Neural progenitor cell (in vitro differentiated cells): ENCODE results near the gene PRDX3. TPM values are rescaled to one million over a fixed set of nuclear protein-coding genes. Genes with fewer than 3 reads are reported as not detected.
"Not testable (repeated sequence)": the region's sequence is repeated elsewhere in the genome, so short reads cannot be mapped to it uniquely, and the experiment has no call there.

Source experiments
- DNase-seq: peaks from one replicate; pipeline ENCODE4 v3.0.0-alpha.2; 2016; ENCODE audit warnings: low spot score
- H2AFZ ChIP-seq: fragments of 200-600 bp; sonication (generic); replicated peaks from 2 replicates; pipeline ENCODE4 v1.6.1; 2016; ENCODE audit warnings: antibody characterized with exemption
- H3F3A ChIP-seq: fragments of 200-600 bp; sonication (generic); 2 replicates; pipeline ENCODE4 v1.6.1; 2016; ENCODE audit warnings: antibody characterized with exemption, low read depth
- H3K27ac ChIP-seq: fragments of 200-600 bp; sonication (generic); 2 replicates; pipeline ENCODE4 v1.5.1; 2016; ENCODE audit warnings: mild to moderate bottlenecking
- H3K27me3 ChIP-seq: fragments of 200-600 bp; sonication (generic); 2 replicates; pipeline ENCODE4 v1.6.1; 2016; ENCODE audit warnings: mild to moderate bottlenecking, moderate library complexity
- H3K36me3 ChIP-seq: fragments of 200-600 bp; sonication (generic); 2 replicates; pipeline ENCODE4 v1.5.1; 2016
- H3K4me1 ChIP-seq: fragments of 200-600 bp; sonication (generic); 2 replicates; pipeline ENCODE4 v1.6.1; 2016; ENCODE audit warnings: mixed run types
- H3K4me2 ChIP-seq: fragments of 200-600 bp; sonication (generic); 2 replicates; pipeline ENCODE4 v1.6.1; 2016
- H3K4me3 ChIP-seq: fragments of 200-600 bp; sonication (generic); 2 replicates; pipeline ENCODE4 v1.5.1; 2016
- H3K79me2 ChIP-seq: fragments of 200-600 bp; sonication (generic); 2 replicates; pipeline ENCODE4 v1.6.1; 2016; ENCODE audit warnings: low read depth
- H3K9ac ChIP-seq: fragments of 200-600 bp; sonication (generic); 2 replicates; pipeline ENCODE4 v1.6.1; 2016
- H3K9me3 ChIP-seq: fragments of 200-600 bp; sonication (generic); 2 replicates; pipeline ENCODE4 v1.5.1; 2016; ENCODE audit warnings: low read depth
- H4K20me1 ChIP-seq: fragments of 200-600 bp; sonication (generic); 2 replicates; pipeline ENCODE4 v1.6.1; 2016; ENCODE audit warnings: low read depth
- H3K27ac Mint-ChIP-seq: 3 replicates; pipeline ENCODE4 v1.8.0; 2021; ENCODE audit warnings: mixed read lengths
- H3K27me3 Mint-ChIP-seq: 2 replicates; pipeline ENCODE4 v1.8.0; 2022; ENCODE audit warnings: low read depth, mild to moderate bottlenecking, inconsistent platforms, moderate library complexity, mixed read lengths; ENCODE audit not compliant: insufficient read depth
- H3K36me3 Mint-ChIP-seq: 3 replicates; pipeline ENCODE4 v1.8.0; 2021; ENCODE audit warnings: mixed read lengths
- H3K4me1 Mint-ChIP-seq: 3 replicates; pipeline ENCODE4 v1.8.0; 2021; ENCODE audit warnings: mixed read lengths
- H3K4me3 Mint-ChIP-seq: 3 replicates; pipeline ENCODE4 v1.8.0; 2021; ENCODE audit warnings: mild to moderate bottlenecking, moderate library complexity, mixed read lengths
- H3K9me3 Mint-ChIP-seq: 3 replicates; pipeline ENCODE4 v1.8.0; 2020; ENCODE audit warnings: mixed read lengths
- EZH2 ChIP-seq: fragments of 200-600 bp; sonication (generic); IDR thresholded peaks from 2 replicates; pipeline ENCODE4 v1.6.1; 2017; ENCODE audit warnings: antibody characterized with exemption, mild to moderate bottlenecking, moderate library complexity
- EZH2phosphoT487 ChIP-seq: fragments of 200-600 bp; sonication (generic); IDR thresholded peaks from 2 replicates; pipeline ENCODE4 v1.6.1; 2017; ENCODE audit warnings: antibody characterized with exemption
- total RNA-seq: library from RNA; depleted of rRNA; stranded (reverse); fragments of >200 nt; gene quantifications from 2 replicates; pipeline ENCODE4 v1.2.3, GENCODE V29; 2015; ENCODE audit warnings: low replicate concordance
- TF ChIP-seq, protein P1 (sequence below): fragments of 200-600 bp; sonication (generic); IDR thresholded peaks from 2 replicates; pipeline ENCODE4 v1.5.1; 2017; ENCODE audit warnings: antibody characterized with exemption, mild to moderate bottlenecking

Gene PRDX3
- total RNA-seq, 1 donor from 2014 or later, result 405 TPM

DNA sequence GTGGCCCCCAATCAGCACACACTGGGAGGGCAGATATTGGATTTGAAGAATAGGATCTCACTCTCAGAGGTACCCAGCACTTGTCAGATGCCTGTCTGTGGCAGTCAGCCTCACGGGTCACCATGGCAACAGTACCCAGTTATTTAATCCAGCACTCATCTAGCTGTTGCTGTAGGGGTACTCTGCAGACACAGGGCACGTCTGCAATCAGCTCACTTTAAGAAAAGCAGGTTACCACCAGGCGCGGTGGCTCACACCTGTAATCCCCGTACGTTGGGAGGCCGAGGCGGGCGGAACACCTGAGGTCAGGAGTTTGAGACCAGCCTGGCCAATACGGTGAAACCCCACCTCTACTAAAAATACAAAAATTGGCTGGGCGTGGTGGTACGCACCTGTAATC lies 25.0 kb downstream of the PRDX3 start:
- H3K4me1 Mint-ChIP-seq, result no peaks in the 10 kb centered on the region
- TF ChIP-seq EZH2 (no peak), EZH2phosphoT487 (no peak)
- TF ChIP-seq, protein P1, sequence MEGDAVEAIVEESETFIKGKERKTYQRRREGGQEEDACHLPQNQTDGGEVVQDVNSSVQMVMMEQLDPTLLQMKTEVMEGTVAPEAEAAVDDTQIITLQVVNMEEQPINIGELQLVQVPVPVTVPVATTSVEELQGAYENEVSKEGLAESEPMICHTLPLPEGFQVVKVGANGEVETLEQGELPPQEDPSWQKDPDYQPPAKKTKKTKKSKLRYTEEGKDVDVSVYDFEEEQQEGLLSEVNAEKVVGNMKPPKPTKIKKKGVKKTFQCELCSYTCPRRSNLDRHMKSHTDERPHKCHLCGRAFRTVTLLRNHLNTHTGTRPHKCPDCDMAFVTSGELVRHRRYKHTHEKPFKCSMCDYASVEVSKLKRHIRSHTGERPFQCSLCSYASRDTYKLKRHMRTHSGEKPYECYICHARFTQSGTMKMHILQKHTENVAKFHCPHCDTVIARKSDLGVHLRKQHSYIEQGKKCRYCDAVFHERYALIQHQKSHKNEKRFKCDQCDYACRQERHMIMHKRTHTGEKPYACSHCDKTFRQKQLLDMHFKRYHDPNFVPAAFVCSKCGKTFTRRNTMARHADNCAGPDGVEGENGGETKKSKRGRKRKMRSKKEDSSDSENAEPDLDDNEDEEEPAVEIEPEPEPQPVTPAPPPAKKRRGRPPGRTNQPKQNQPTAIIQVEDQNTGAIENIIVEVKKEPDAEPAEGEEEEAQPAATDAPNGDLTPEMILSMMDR, result no peak
- H3K36me3 ChIP-seq, result no peaks in the 10 kb centered on the region

DNA sequence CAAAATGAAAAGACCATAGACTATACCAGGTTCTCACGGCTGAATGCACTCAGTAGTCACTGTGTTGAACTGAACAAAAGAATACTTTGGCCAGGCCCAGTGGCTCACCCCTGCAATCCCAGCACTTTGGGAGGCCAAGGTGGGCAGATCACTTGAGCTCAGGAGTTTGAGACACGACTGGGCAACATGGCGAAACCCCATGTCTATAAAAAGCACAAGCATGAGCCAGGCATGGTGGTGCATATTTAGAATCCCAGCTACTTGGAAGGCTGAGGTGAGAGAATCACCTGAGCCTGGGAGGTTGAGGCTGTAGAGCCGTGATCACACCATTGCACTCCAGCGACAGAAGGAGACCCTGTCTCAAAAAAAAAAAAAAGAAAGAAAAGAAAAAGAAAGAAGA lies 25.6 kb downstream of the PRDX3 start:
- H3K27me3 ChIP-seq, result no peaks in the 10 kb centered on the region
- no peaks in the 10 kb centered on the region for H3K9me3 Mint-ChIP-seq
- no peak overlapping the region for H2AFZ ChIP-seq
- DNase-seq, result no peak
- peaks cover 2% of the 10 kb centered on the region for H3K27me3 Mint-ChIP-seq
- no peaks in the 10 kb centered on the region for H3K79me2 ChIP-seq
- H3K4me1 Mint-ChIP-seq, result no peaks in the 10 kb centered on the region
- H3K9ac ChIP-seq, result no peak overlapping the region
- TF ChIP-seq, protein P1, result no peak
- TF ChIP-seq EZH2, result no peak
- no peak for TF ChIP-seq EZH2phosphoT487
- H3K4me1 ChIP-seq, result no peaks in the 10 kb centered on the region
- no peak overlapping the region for H3K4me3 ChIP-seq
- H3K4me2 ChIP-seq, result no peak overlapping the region
- no peaks in the 10 kb centered on the region for H3K9me3 ChIP-seq
- peaks cover 15% of the 10 kb centered on the region for H3K36me3 Mint-ChIP-seq
- no peaks in the 10 kb centered on the region for H3F3A ChIP-seq
- no peaks in the 10 kb centered on the region for H3K36me3 ChIP-seq
- H3K4me3 Mint-ChIP-seq, result no peak overlapping the region
- H3K27ac Mint-ChIP-seq, result no peak overlapping the region
- no peak overlapping the region for H3K27ac ChIP-seq
- no peaks in the 10 kb centered on the region for H4K20me1 ChIP-seq

More for the DNA sequence above, 25.0 kb downstream of the PRDX3 start:
- Mint-ChIP-seq H3K4me3 (no peak overlapping the region), H3K36me3 (peaks cover 15% of the 10 kb centered on the region), H3K27ac (no peak overlapping the region), H3K27me3 (peaks cover 2% of the 10 kb centered on the region), H3K9me3 (no peaks in the 10 kb centered on the region)
- H3K79me2 ChIP-seq, result no peaks in the 10 kb centered on the region
- no peak overlapping the region for H3K4me3 ChIP-seq
- H3K9me3 ChIP-seq, result no peaks in the 10 kb centered on the region
- H3K27me3 ChIP-seq, result no peaks in the 10 kb centered on the region
- no peak overlapping the region for H3K27ac ChIP-seq
- no peaks in the 10 kb centered on the region for H4K20me1 ChIP-seq
- no peak for DNase-seq
- no peak overlapping the region for H2AFZ ChIP-seq
- H3K9ac ChIP-seq, result no peak overlapping the region
- H3F3A ChIP-seq, result no peaks in the 10 kb centered on the region
- no peak overlapping the region for H3K4me2 ChIP-seq
- no peaks in the 10 kb centered on the region for H3K4me1 ChIP-seq

DNA sequence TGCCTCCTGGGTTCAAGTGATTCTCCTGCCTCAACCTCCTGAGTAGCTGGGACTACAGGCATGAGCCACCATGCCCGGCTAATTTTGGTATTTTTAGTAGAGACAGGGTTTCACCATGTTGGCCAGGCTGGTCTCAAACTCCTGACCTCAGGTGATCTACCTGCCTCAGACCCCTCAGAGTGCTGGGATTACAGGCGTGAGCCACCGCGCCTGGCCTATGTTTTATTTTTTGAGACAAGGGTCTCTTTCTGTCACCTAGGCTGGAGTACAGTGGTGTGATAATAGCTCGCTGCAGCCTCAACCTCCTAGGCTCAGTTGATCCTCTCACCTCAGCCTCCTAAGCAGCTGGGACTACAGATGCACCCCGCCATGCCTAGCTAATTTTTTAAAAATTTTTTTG lies 27.0 kb downstream of the PRDX3 start:
- H3K36me3 ChIP-seq, H3K4me3 ChIP-seq, H3K4me1 Mint-ChIP-seq, H3K27ac Mint-ChIP-seq, H3K4me2 ChIP-seq, H4K20me1 ChIP-seq, H3K27me3 ChIP-seq, H3K36me3 Mint-ChIP-seq, H3F3A ChIP-seq, H3K79me2 ChIP-seq, H3K27ac ChIP-seq, H2AFZ ChIP-seq, H3K4me1 ChIP-seq, DNase-seq, H3K9ac ChIP-seq, H3K9me3 ChIP-seq, H3K9me3 Mint-ChIP-seq, H3K4me3 Mint-ChIP-seq, H3K27me3 Mint-ChIP-seq: not testable (repeated sequence)

DNA sequence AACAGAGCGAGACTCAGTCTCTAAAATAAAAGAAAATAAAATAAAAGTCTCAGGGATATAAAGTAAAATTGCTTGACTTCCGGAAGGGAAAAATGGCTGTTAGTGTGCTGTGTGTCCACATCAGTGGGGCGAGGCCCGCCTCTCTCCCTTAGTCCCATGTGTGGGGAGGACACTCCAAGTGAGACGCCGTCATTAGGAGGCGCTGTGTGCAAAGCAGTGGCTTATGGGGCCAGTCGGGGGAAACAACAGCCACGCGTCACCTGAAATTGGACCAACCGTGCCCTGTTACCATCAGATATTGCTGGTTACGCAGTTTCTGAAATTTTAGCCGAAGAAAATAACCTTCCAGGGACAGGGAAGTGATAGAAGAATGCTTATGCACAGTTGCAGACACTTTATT lies 28.9 kb downstream of the PRDX3 start:
- H3K36me3 ChIP-seq, result no peaks in the 10 kb centered on the region
- H3K4me3 Mint-ChIP-seq, result no peak overlapping the region

More for the DNA sequence above, 28.9 kb downstream of the PRDX3 start:
- H3K27me3 ChIP-seq, result no peaks in the 10 kb centered on the region
- H3K4me1 Mint-ChIP-seq, result no peaks in the 10 kb centered on the region
- TF ChIP-seq EZH2phosphoT487 (no peak), EZH2 (no peak)
- TF ChIP-seq, protein P1, result peak; percentile 32
- DNase-seq, result peak; percentile 31
- H3K9me3 Mint-ChIP-seq, result no peaks in the 10 kb centered on the region
- no peaks in the 10 kb centered on the region for H3K79me2 ChIP-seq
- H3K27ac Mint-ChIP-seq, result no peak overlapping the region
- H3K9me3 ChIP-seq, result no peaks in the 10 kb centered on the region
- H3K27ac ChIP-seq, result no peak overlapping the region
- H3K4me1 ChIP-seq, result no peaks in the 10 kb centered on the region
- no peak overlapping the region for H3K4me2 ChIP-seq
- H4K20me1 ChIP-seq, result no peaks in the 10 kb centered on the region
- no peak overlapping the region for H2AFZ ChIP-seq
- H3K27me3 Mint-ChIP-seq, result peaks cover 2% of the 10 kb centered on the region
- H3K36me3 Mint-ChIP-seq, result peaks cover 7% of the 10 kb centered on the region
- H3K9ac ChIP-seq, result no peak overlapping the region
- no peak overlapping the region for H3K4me3 ChIP-seq
- H3F3A ChIP-seq, result no peaks in the 10 kb centered on the region
